Activated naive CD8-positive, alpha-beta T cell treated with anti-CD3 and anti-CD28 coated beads, Interleukin-2, amount 50 U/mL, for 24 hours (primary cell): ENCODE measurements around the gene ACADSB.

Experiments used
- ATAC-seq: fragments of 150-1000 bp; cut with Tn5 transposase; one replicate; pipeline ENCODE4 v1.10.0; 2021
- DNase-seq: peaks from one replicate; pipeline ENCODE4 v3.0.0; 2021
- H3K27ac Mint-ChIP-seq: one replicate; pipeline ENCODE4 v1.8.0; 2021; ENCODE audit warnings: mild to moderate bottlenecking, mixed read lengths
- H3K27me3 Mint-ChIP-seq: one replicate; pipeline ENCODE4 v1.8.0; 2021; ENCODE audit warnings: mixed read lengths
- H3K36me3 Mint-ChIP-seq: one replicate; pipeline ENCODE4 v1.8.0; 2021; ENCODE audit warnings: low read depth, mixed read lengths
- H3K4me1 Mint-ChIP-seq: one replicate; pipeline ENCODE4 v1.8.0; 2021; ENCODE audit warnings: mixed read lengths
- H3K4me3 Mint-ChIP-seq: one replicate; pipeline ENCODE4 v1.8.0; 2021; ENCODE audit warnings: mild to moderate bottlenecking, moderate library complexity, mixed read lengths
- H3K9me3 Mint-ChIP-seq: one replicate; pipeline ENCODE4 v1.8.0; 2021; ENCODE audit warnings: mixed read lengths

ACADSB gene

DNA sequence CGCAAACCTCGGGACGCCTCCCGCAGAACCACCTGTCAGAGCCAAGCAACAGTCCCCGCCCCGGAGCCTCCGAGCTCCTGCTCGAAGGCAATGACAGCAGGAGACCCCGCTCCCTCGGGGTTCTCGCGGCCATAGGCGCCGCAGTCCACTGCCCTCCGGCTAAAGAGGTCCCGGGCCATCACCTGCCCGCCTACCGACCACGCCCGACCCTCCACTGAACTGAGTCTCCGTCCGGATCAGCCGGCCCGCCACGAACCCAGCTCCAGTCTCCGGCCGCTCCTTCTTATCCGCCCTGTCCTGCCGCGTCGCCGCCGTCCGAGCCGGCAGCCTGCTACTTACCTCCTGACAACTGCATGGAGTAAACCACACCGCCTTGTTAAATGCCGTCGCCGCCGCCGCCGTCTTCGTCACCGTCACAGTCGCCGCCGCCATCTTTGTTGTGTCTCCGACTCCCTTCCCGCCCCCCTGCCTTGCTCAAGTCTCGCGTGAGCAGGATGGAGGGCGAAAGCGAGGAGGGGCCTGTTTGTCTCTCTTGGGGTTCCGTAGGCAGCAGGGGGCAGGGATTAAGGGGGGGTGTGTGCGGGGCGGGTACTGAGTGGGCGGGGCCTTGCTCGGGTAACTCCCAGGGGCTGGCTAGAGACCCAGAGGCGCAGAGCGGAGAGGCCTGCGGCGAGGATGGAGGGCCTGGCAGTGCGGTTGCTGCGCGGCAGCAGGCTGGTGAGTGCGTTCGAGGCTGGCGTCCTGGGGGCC, at the start of gene ACADSB, which contains the start of gene IKZF5:
Gene ACADSB (plus strand): TSS at position 652 of the 750 bp plus-strand sequence. CDS start 24 bp downstream, at position 676.
Gene IKZF5 (minus strand): TSS at position 441 of the 750 bp plus-strand sequence. CDS start 10,170 bp downstream, outside the sequence.
- peak; percentile 93 for ATAC-seq
- Mint-ChIP-seq H3K27me3 (no peaks in the 10 kb centered on the region), H3K27ac (peak within 1 kb of the TSS; percentile 99)

DNA sequence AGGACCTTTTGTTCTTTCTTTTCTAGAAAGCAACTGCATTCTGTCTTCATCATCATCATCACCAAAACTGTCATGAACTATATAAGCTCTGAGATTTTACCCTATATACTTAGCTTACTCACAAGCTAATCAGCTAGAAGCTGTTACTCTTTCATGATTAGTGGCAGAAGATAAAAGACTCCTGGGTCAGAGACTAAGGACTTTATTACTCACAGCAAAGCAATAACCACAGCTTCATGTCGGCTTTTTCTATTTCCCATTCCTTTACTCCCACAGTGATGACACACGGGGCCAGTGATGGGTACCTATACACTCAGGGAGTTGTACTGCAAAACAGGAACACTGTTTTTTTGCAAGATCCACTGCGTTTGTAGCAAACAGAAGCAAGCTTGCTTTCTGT, 46.4 kb upstream of the ACADSB start:
- Mint-ChIP-seq H3K27ac (no peak overlapping the region), H3K36me3 (peaks cover 2% of the 10 kb centered on the region), H3K27me3 (peaks cover 6% of the 10 kb centered on the region), H3K4me3 (no peak overlapping the region), H3K9me3 (peaks cover 18% of the 10 kb centered on the region), H3K4me1 (no peaks in the 10 kb centered on the region)
- ATAC-seq, result no peak
- DNase-seq, result no peak

More for the DNA sequence above, at the start of gene ACADSB, which contains the start of gene IKZF5:
- Mint-ChIP-seq H3K4me1 (peaks cover 47% of the 10 kb centered on the region), H3K36me3 (peaks cover 19% of the 10 kb centered on the region), H3K4me3 (peak within 1 kb of the TSS; percentile 100), H3K9me3 (no peaks in the 10 kb centered on the region)
- peak; percentile 93 for DNase-seq

DNA sequence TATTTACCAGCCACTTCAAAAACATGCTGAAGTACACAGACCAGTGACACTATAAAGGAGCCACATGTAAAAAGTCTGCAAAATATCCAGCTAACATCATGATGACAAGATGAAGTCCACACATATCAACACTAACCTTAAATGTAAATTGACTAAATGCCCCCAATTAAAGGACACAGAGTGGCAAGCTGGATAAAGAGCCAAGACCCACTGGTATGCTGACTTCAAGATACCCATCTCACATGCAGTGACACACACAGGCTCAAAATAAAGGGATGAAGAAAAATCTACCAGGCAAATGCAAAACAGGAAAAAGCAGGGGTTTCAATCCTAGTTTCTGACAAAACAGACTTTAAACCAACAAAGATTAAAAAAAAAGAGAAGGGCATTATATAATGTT, 41.9 kb upstream of the ACADSB start:
- DNase-seq, result no peak
- ATAC-seq, result no peak
- H3K27ac Mint-ChIP-seq, result no peak overlapping the region

DNA sequence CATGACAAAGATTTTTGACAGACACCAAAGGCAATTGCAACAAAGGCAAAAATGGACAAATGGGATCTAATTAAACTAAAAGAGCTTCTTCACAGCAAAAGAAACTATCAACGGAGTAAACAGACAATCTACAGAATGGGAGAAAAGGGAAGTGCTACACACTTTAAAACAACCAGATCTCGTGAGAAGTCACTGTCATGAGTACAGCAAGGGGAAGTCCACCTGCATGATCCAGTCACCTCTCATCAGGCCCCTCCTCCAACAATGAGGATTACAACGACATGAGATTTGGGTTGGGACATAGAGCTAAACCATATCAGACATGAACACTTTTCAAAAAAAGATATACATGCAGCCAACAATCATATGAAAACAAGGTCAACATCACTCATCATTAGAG, 40.1 kb upstream of the ACADSB start:
- Mint-ChIP-seq H3K4me1 (no peaks in the 10 kb centered on the region), H3K27ac (no peak overlapping the region)

More for the DNA sequence above, 41.9 kb upstream of the ACADSB start:
- H3K36me3 Mint-ChIP-seq, result peaks cover 2% of the 10 kb centered on the region
- no peaks in the 10 kb centered on the region for H3K4me1 Mint-ChIP-seq
- H3K27me3 Mint-ChIP-seq, result peaks cover 8% of the 10 kb centered on the region
- peaks cover 23% of the 10 kb centered on the region for H3K9me3 Mint-ChIP-seq
- H3K4me3 Mint-ChIP-seq, result no peak overlapping the region

DNA sequence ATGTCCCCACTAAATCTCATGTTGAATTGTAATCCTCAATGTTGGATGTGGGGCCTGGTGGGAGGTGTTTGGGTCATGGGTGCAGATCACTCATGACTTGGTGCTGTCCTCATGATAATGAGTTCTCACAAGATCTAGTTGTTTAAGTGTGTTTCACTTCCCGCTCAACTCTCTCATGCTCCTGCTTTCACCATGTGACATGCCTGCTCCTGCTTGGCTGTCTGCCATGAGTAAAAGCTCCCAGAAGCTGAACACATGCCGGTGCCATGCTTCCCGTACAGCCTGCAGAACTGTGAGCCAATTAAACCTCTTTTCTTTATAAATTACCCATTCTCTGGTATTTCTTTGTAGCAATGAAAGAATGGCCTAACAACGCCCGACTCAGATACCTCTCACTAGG, 34.8 kb upstream of the ACADSB start:
- Mint-ChIP-seq H3K4me1 (no peaks in the 10 kb centered on the region), H3K27me3 (peaks cover 9% of the 10 kb centered on the region), H3K36me3 (no peaks in the 10 kb centered on the region), H3K9me3 (no peaks in the 10 kb centered on the region), H3K4me3 (no peak overlapping the region), H3K27ac (no peak overlapping the region)
- ATAC-seq (no peak), DNase-seq (no peak)

More for the DNA sequence above, 40.1 kb upstream of the ACADSB start:
- Mint-ChIP-seq H3K36me3 (no peaks in the 10 kb centered on the region), H3K9me3 (peaks cover 23% of the 10 kb centered on the region), H3K4me3 (no peak overlapping the region), H3K27me3 (peaks cover 6% of the 10 kb centered on the region)
- ATAC-seq, result no peak
- DNase-seq, result no peak

DNA sequence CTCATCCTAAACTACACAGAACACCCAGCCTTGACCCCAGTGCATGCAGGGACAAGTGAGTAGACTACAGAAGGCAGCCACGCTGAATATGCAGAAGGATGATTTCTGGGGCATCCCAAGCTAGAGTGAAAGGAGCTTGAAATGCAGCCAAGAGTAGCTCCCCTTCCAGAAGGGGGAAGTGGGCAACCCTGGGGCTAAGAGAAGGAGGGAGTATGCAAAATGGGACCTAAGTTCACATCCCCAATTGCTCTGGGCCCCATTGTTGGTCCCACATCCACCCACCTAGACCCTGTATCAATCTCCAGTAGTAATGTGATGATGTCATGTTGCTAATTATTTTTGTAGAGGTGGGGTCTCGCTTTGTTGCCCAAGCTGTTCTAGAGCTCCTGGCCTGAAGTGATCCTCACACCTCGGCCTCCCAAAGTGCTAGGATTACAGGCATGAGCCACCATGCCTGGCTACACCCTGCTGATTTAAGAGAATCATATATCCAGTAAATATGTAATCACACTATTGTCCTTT, 34.2 kb upstream of the ACADSB start:
- DNase-seq (no peak), ATAC-seq (no peak)
- H3K27ac Mint-ChIP-seq, result no peak overlapping the region
- H3K4me1 Mint-ChIP-seq, result no peaks in the 10 kb centered on the region
- no peaks in the 10 kb centered on the region for H3K36me3 Mint-ChIP-seq
- H3K27me3 Mint-ChIP-seq, result peaks cover 9% of the 10 kb centered on the region
- no peaks in the 10 kb centered on the region for H3K9me3 Mint-ChIP-seq
- H3K4me3 Mint-ChIP-seq, result no peak overlapping the region

DNA sequence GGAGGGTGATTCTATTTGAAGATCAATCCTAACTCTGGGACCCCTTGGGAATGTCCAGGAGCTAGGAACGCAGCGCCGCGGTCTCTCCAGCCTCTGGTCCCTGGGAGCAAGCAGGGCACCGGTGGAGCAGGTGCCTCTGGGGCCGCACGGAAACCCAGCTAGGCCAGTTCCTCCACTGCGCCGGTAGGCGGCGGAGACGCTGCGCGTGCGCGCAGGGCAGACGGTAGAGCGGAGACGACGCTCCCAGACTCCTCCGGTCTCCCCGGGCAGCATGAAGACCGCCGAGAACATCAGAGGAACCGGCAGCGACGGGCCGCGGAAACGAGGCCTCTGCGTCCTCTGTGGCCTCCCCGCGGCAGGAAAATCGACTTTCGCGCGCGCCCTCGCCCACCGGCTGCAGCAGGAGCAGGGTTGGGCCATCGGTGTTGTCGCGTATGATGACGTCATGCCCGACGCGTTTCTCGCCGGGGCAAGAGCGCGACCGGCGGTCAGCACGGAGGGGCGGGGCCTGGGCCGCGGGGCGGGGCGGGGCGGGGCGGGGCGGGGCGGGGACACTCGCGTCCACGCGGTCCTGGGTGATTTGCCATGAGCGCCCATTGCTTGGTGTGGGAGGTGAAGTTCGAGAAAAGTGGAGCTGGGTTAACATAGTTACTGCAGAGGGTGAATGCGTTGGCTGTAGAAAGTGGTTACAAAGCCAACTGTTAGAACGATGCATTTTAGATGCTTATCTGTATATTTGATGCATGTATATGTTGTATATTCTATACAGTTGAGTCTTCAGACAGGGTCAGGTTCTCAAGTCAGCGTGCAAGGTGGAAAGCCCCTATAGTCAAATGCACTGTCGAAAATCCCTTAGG, 28.4 kb upstream of the ACADSB start, which contains the start of gene PSTK:
Gene PSTK (plus strand): TSS at position 193 of the 857 bp plus-strand sequence. CDS start 79 bp downstream, at position 272.
- peak within 1 kb of the TSS; percentile 84 for H3K4me3 Mint-ChIP-seq

DNA sequence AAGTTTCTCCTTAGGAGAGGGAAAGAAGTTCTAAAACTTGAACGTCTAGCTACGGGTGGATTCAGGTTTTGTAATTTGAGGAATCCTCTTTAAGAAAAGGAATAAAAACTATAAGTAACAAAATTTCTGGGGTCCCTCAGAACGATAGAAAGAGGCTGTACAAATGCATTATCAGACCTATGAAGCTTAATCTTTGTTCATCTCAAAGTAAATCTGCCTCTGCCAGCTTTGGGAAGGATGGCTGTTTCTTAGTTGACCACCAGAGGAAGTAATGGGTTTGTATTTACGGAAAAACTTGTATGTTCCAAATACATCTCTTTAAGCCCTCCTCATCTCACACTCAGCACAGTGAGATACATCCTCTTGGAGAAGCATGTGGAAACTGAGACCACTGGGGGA, 27.7 kb upstream of the ACADSB start:
- peaks cover 21% of the 10 kb centered on the region for H3K4me1 Mint-ChIP-seq
- peak overlapping the region; percentile 92 for H3K27ac Mint-ChIP-seq
- peak overlapping the region; percentile 84 for H3K4me3 Mint-ChIP-seq
- ATAC-seq (no peak), DNase-seq (no peak)
- no peaks in the 10 kb centered on the region for H3K9me3 Mint-ChIP-seq
- H3K27me3 Mint-ChIP-seq, result peaks cover 4% of the 10 kb centered on the region
- peaks cover under 1% of the 10 kb centered on the region for H3K36me3 Mint-ChIP-seq

More for the DNA sequence above, 28.4 kb upstream of the ACADSB start, which contains the start of gene PSTK:
- DNase-seq (peak; percentile 90), ATAC-seq (peak; percentile 97)
- Mint-ChIP-seq H3K9me3 (no peaks in the 10 kb centered on the region), H3K4me1 (peaks cover 21% of the 10 kb centered on the region), H3K27me3 (peaks cover 7% of the 10 kb centered on the region), H3K27ac (peak within 1 kb of the TSS; percentile 92), H3K36me3 (no peaks in the 10 kb centered on the region)

DNA sequence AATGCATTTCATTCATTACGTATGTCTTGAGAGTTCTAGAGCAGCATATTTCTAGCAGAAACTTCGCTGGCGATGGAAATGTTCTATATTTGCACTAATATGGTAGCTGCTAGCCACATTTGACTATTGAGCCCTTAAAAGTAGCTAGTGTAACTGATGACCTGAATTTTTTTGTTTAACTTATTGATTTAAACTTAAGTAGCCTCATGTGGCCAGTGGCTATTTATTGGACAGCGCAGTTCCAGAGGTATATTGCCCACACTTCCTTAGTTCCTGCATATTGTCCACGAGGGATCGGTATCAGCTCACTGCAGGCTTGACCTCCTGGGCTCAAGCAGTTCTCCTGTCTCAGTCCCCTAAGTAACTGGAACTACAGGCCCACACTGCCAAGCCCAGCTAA, 24.9 kb upstream of the ACADSB start:
- DNase-seq, result no peak
- Mint-ChIP-seq H3K4me3 (no peak overlapping the region), H3K27ac (no peak overlapping the region), H3K4me1 (peaks cover 25% of the 10 kb centered on the region), H3K27me3 (no peaks in the 10 kb centered on the region), H3K36me3 (peaks cover 16% of the 10 kb centered on the region), H3K9me3 (no peaks in the 10 kb centered on the region)
- ATAC-seq, result no peak

DNA sequence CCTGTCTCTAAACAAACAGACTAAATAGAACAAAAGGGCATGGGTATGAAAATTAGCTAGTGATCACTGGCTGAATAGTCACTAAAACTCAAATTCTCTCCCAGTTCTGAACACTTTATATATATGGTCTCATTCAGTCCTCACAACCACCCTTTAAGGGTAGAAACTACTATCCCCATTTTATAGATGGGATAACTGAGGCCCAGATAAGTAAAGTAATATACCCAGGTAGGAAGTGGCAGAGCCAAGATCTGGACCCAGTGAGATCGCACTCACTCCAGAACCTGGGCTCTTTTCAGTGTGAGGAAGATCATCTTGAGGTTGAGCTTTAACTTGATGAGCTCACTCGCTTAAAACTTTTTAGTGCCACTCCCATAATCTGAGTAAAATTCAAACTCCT, 24.1 kb upstream of the ACADSB start:
- no peak overlapping the region for H3K4me3 Mint-ChIP-seq
- H3K27ac Mint-ChIP-seq, result no peak overlapping the region
- peaks cover 16% of the 10 kb centered on the region for H3K36me3 Mint-ChIP-seq
- H3K9me3 Mint-ChIP-seq, result no peaks in the 10 kb centered on the region
- H3K4me1 Mint-ChIP-seq, result peaks cover 24% of the 10 kb centered on the region
- DNase-seq (no peak), ATAC-seq (no peak)
- no peaks in the 10 kb centered on the region for H3K27me3 Mint-ChIP-seq

DNA sequence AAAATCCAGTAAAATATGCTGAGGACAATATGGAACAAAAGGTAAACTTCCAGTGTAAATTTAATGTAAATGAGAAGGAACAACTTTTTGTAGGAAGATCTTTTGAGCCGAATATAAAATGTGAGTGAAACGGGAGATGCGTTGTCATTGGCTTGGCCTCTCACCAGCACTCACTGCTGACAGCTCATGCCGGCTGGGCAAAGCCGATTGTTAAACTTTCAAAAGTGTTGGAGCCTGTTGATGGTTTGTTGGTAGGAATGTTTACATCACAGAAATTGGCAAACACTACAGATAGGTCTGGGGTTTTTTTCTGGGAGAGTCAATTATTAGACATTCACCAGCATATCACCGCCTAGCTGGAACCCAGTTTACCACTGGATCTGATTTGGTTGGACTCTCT, 22.5 kb upstream of the ACADSB start:
- ATAC-seq, result no peak
- Mint-ChIP-seq H3K4me1 (peaks cover 10% of the 10 kb centered on the region), H3K27me3 (no peaks in the 10 kb centered on the region), H3K4me3 (no peak overlapping the region), H3K27ac (no peak overlapping the region), H3K36me3 (peaks cover 21% of the 10 kb centered on the region), H3K9me3 (no peaks in the 10 kb centered on the region)
- no peak for DNase-seq

DNA sequence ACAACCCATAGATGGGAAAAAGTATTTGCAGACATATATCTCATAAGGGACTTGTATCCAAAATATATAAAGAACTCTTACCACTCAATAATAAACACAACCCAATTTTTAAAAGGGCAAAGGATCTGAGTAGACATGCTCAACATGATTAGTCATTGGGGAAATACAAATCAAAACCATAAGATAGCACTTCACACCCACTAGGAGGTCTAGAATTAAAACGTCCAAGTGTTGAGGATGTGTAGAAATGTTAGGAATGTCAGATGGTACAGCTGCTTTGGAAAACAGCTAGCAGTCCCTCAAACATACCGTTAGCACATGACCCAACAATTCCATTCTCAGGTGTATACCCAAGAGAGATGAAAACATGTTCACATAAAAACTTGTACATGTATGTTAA, 20.3 kb upstream of the ACADSB start:
- H3K4me3 Mint-ChIP-seq, result no peak overlapping the region
- no peak for ATAC-seq
- DNase-seq, result no peak
- no peak overlapping the region for H3K27ac Mint-ChIP-seq
- H3K36me3 Mint-ChIP-seq, result peaks cover 30% of the 10 kb centered on the region
- peaks cover 4% of the 10 kb centered on the region for H3K4me1 Mint-ChIP-seq
- no peaks in the 10 kb centered on the region for H3K9me3 Mint-ChIP-seq
- no peaks in the 10 kb centered on the region for H3K27me3 Mint-ChIP-seq

DNA sequence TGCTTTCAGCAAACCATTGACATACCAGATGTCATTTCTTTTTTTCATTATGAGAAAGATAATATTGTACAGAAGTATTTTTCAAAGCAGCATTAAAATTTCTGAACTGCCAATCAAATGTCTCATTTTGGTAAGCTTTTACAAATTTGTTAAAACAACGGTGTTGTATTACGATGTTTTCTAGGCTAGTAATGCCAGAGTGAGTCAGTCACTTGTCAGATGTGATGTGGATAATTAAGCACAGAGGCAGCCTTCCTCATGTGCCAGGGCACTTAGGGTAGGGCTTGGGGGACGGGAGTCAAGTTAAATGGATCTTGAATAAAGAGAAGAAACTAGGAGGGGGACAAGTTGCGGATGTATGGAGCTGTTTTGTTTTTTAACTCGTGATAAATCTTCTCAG, 18.5 kb upstream of the ACADSB start:
- Mint-ChIP-seq H3K36me3 (peaks cover 41% of the 10 kb centered on the region), H3K4me1 (peaks cover 4% of the 10 kb centered on the region), H3K27ac (no peak overlapping the region), H3K9me3 (no peaks in the 10 kb centered on the region), H3K27me3 (no peaks in the 10 kb centered on the region), H3K4me3 (no peak overlapping the region)
- DNase-seq (no peak), ATAC-seq (no peak)

DNA sequence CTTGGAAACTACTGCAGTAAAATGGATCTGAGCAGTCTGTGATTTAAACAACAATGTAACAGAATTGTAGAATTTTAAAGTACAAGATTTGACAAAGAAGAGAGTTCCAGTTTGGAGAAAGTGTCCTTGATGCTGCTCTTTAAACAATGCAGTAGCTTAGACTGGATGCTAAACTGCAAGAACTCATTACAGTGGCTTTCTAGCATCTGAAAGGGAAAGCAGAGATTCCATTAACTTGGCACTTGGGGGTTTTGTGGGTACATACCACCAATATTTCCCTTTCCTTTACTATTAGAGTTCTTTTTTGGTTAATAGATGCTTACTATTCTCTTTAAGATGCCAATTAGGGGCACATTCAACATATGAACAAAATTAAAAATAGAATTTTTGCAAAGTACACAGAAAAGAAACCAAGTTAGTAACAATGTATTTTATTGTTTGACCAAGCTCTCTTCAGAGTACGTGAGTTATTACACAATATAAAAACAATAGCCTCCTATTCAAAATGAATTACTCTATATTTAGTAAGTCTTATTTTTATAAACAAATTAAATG, 16.7 kb upstream of the ACADSB start:
- H3K4me3 Mint-ChIP-seq, result no peak overlapping the region
- H3K36me3 Mint-ChIP-seq, result peaks cover 47% of the 10 kb centered on the region
- ATAC-seq (no peak), DNase-seq (no peak)
- no peaks in the 10 kb centered on the region for H3K27me3 Mint-ChIP-seq
- H3K9me3 Mint-ChIP-seq, result no peaks in the 10 kb centered on the region
- H3K27ac Mint-ChIP-seq, result no peak overlapping the region
- H3K4me1 Mint-ChIP-seq, result peaks cover 4% of the 10 kb centered on the region
